Measurements from ENCODE around the gene KIF3A.

- no peak for TF ChIP-seq CTCF (IDR thresholded peaks at IDR 0.05; ENCODE audit: borderline replicate concordance, extremely low read depth, low read length, poor library complexity, severe bottlenecking)
- TF ChIP-seq EZH2 (IDR thresholded peaks at IDR 0.05; ENCODE audit: borderline replicate concordance, low read depth, low read length, severe bottlenecking): no peak
These were observed 69.3 kb downstream of the KIF3A start for GRCh38 chr5:132667761-132668705.
